HEK293 (cell line): ENCODE measurements around the gene ANKRD11.
A peak's percentile ranks its signal among the peaks of the same experiment; 100 is the strongest.

Experiments
- CTCF ChIA-PET: fragments of 350-600 bp; formaldehyde crosslinking; extraction: SDS; loops from one replicate; lab custom pipeline; 2021; ENCODE audit warnings: antibody characterized with exemption; lab: Yijun Ruan, JAX
- POLR2A ChIA-PET: fragments of 300-600 bp; formaldehyde crosslinking; extraction: SDS; loops from one replicate; lab custom pipeline; 2020; ENCODE audit warnings: antibody characterized with exemption, inconsistent platforms; lab: Yijun Ruan, JAX
- H3K27ac ChIP-seq: fragments of 200-500 bp; sonication (Bioruptor generic); 2 replicates; pipeline ENCODE4 v1.5.1; 2014; ENCODE audit warnings: low read depth, low read length, control low read depth, inconsistent platforms; ENCODE audit errors: extremely low read depth
- H3K36me3 ChIP-seq, 2 experiments: fragments of 200-500 bp in 1 of 2; sonication (Bioruptor generic) in 1 of 2; 1 replicate in 1 of 2; 2 replicates in 1 of 2; pipeline ENCODE4 v1.5.1; 2014 to 2017; ENCODE audit warnings: inconsistent platforms in 2 of 2, low read length in 2 of 2; ENCODE audit not compliant: control insufficient read depth in 2 of 2, insufficient read depth in 1 of 2
- H3K4me1 ChIP-seq: fragments of 200-500 bp; sonication (Bioruptor generic); 2 replicates; pipeline ENCODE4 v1.5.1; 2014; ENCODE audit warnings: mild to moderate bottlenecking, low read length, inconsistent platforms; ENCODE audit not compliant: control insufficient read depth, insufficient read depth
- H3K4me3 ChIP-seq: 2 replicates; pipeline ENCODE4 v1.5.1; 2011; ENCODE audit warnings: low read depth, mild to moderate bottlenecking, control low read depth, low read length, moderate library complexity
- H3K9me3 ChIP-seq: fragments of 200-500 bp; sonication (Bioruptor generic); 2 replicates; pipeline ENCODE4 v1.5.1; 2014; ENCODE audit warnings: low read depth, low read length, inconsistent platforms; ENCODE audit not compliant: control insufficient read depth, insufficient read depth
- SCRT1 ChIP-seq: fragments of 450-650 bp; formaldehyde crosslinking; IDR thresholded peaks from 2 replicates; pipeline ENCODE4 v1.5.1; 2016; ENCODE audit warnings: missing biosample characterization, missing genetic modification characterization, borderline replicate concordance
- ZBTB48 ChIP-seq: fragments of 450-650 bp; formaldehyde crosslinking; IDR thresholded peaks from 2 replicates; pipeline ENCODE4 v1.5.1; 2016; ENCODE audit warnings: missing biosample characterization, missing genetic modification characterization
- ZBTB8A ChIP-seq: fragments of 450-650 bp; formaldehyde crosslinking; IDR thresholded peaks from 2 replicates; pipeline ENCODE4 v1.5.1; 2016; ENCODE audit warnings: missing biosample characterization, missing genetic modification characterization
- ZNF157 ChIP-seq: fragments of 450-650 bp; formaldehyde crosslinking; IDR thresholded peaks from 2 replicates; pipeline ENCODE4 v1.5.1; 2016; ENCODE audit warnings: missing biosample characterization, missing genetic modification characterization
- ZNF239 ChIP-seq: fragments of 450-650 bp; formaldehyde crosslinking; IDR thresholded peaks from 2 replicates; pipeline ENCODE4 v1.5.1; 2016; ENCODE audit warnings: missing biosample characterization, missing genetic modification characterization
- ZNF266 ChIP-seq: fragments of 450-650 bp; formaldehyde crosslinking; IDR thresholded peaks from 2 replicates; pipeline ENCODE4 v1.5.1; 2016; ENCODE audit warnings: missing biosample characterization, missing genetic modification characterization, low read depth
- ZNF292 ChIP-seq: fragments of 450-650 bp; formaldehyde crosslinking; IDR thresholded peaks from 2 replicates; pipeline ENCODE4 v1.5.1; 2016; ENCODE audit warnings: low read depth, missing biosample characterization, missing genetic modification characterization, borderline replicate concordance
- ZNF302 ChIP-seq: fragments of 450-650 bp; formaldehyde crosslinking; IDR thresholded peaks from 2 replicates; pipeline ENCODE4 v1.5.1; 2016; ENCODE audit warnings: missing biosample characterization, missing genetic modification characterization, low read depth
- ZNF311 ChIP-seq: fragments of 450-650 bp; formaldehyde crosslinking; IDR thresholded peaks from 2 replicates; pipeline ENCODE4 v1.5.1; 2017; ENCODE audit warnings: missing biosample characterization, missing genetic modification characterization, borderline replicate concordance
- ZNF37A ChIP-seq: fragments of 450-650 bp; IDR thresholded peaks from 2 replicates; pipeline ENCODE4 v1.5.1; 2018; ENCODE audit warnings: missing biosample characterization, missing genetic modification characterization
- ZNF514 ChIP-seq: fragments of 450-650 bp; formaldehyde crosslinking; IDR thresholded peaks from 2 replicates; pipeline ENCODE4 v1.5.1; 2016; ENCODE audit warnings: missing biosample characterization, missing genetic modification characterization
- ZNF561 ChIP-seq: fragments of 450-650 bp; IDR thresholded peaks from 2 replicates; pipeline ENCODE4 v1.5.1; 2018; ENCODE audit warnings: missing biosample characterization, missing genetic modification characterization, borderline replicate concordance
- ZNF596 ChIP-seq: fragments of 450-650 bp; IDR thresholded peaks from 2 replicates; pipeline ENCODE4 v1.5.0; 2018; ENCODE audit warnings: missing biosample characterization, mild to moderate bottlenecking, missing genetic modification characterization, moderate library complexity
- ZNF610 ChIP-seq: fragments of 450-650 bp; formaldehyde crosslinking; IDR thresholded peaks from 2 replicates; pipeline ENCODE4 v1.5.1; 2016; ENCODE audit warnings: missing biosample characterization, missing genetic modification characterization, borderline replicate concordance
- ZNF624 ChIP-seq: fragments of 450-650 bp; formaldehyde crosslinking; IDR thresholded peaks from 2 replicates; pipeline ENCODE4 v1.5.1; 2017; ENCODE audit warnings: missing biosample characterization, missing genetic modification characterization
- ZNF701 ChIP-seq: fragments of 450-650 bp; formaldehyde crosslinking; IDR thresholded peaks from 2 replicates; pipeline ENCODE4 v1.5.1; 2016; ENCODE audit warnings: missing biosample characterization, missing genetic modification characterization
- ZNF707 ChIP-seq: fragments of 450-650 bp; formaldehyde crosslinking; IDR thresholded peaks from 2 replicates; pipeline ENCODE4 v1.5.1; 2016; ENCODE audit warnings: missing biosample characterization, missing genetic modification characterization
- ZNF791 ChIP-seq: fragments of 450-650 bp; formaldehyde crosslinking; IDR thresholded peaks from 2 replicates; pipeline ENCODE4 v1.5.1; 2016; ENCODE audit warnings: missing biosample characterization, missing genetic modification characterization
- ZNF830 ChIP-seq: fragments of 450-650 bp; IDR thresholded peaks from 2 replicates; pipeline ENCODE4 v1.5.0; 2018; ENCODE audit warnings: missing biosample characterization, missing genetic modification characterization, low read depth, mild to moderate bottlenecking, moderate library complexity
- TF ChIP-seq, protein P1 (sequence below): fragments of 450-650 bp; formaldehyde crosslinking; IDR thresholded peaks from 2 replicates; pipeline ENCODE4 v1.5.1; 2016; ENCODE audit warnings: missing biosample characterization, missing genetic modification characterization
- TF ChIP-seq, protein P2 (sequence below): fragments of 450-650 bp; formaldehyde crosslinking; conservative IDR thresholded peaks from 2 replicates; pipeline ENCODE4 v1.5.1; 2016; ENCODE audit warnings: low read depth, missing biosample characterization, missing genetic modification characterization
- TF ChIP-seq, protein P3 (sequence below): fragments of 450-650 bp; formaldehyde crosslinking; IDR thresholded peaks from 2 replicates; pipeline ENCODE4 v1.5.1; 2016; ENCODE audit warnings: missing biosample characterization, missing genetic modification characterization, borderline replicate concordance
- TF ChIP-seq, protein P4 (sequence below): fragments of 450-650 bp; formaldehyde crosslinking; IDR thresholded peaks from 2 replicates; pipeline ENCODE4 v1.5.1; 2017; ENCODE audit warnings: missing biosample characterization, missing genetic modification characterization
- TF ChIP-seq, protein P5 (sequence below): fragments of 450-650 bp; formaldehyde crosslinking; IDR thresholded peaks from 2 replicates; pipeline ENCODE4 v1.5.1; 2017; ENCODE audit warnings: missing biosample characterization, mild to moderate bottlenecking, missing genetic modification characterization, moderate library complexity

ANKRD11 gene

DNA sequence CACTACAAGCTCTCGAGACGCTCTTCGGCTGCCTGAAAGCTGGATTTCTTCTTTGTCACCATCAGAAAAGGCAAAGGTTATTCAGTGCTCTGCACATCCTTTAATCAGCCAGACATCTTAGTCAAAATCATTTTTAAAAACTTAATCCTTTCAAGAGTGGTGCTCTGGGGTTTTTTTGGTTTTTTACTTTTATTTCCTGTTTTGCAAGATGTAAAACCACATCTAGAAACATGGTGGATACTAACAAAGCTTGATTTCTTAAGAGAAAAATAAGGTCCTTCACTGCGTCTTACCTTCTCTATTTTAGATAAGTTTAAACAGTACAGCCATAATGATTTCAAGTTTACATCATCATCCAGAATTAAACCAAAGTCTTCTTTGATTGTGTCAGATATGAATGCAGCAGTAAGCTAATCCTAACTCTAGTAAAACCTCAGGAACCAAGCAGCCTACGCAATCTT, 6.3 kb downstream of the ANKRD11 start:
- Histone ChIP-seq H3K9me3 (no peaks in the 10 kb centered on the region), H3K4me1 (peaks cover 57% of the 10 kb centered on the region), H3K27ac (no peak overlapping the region), H3K36me3 (no peaks in the 10 kb centered on the region), H3K4me3 (no peak overlapping the region)
- no peak for TF ChIP-seq ZNF610 (tag by site-specific recombination)
- no peak for TF ChIP-seq SCRT1 (tag by site-specific recombination)
- TF ChIP-seq, protein P1, sequence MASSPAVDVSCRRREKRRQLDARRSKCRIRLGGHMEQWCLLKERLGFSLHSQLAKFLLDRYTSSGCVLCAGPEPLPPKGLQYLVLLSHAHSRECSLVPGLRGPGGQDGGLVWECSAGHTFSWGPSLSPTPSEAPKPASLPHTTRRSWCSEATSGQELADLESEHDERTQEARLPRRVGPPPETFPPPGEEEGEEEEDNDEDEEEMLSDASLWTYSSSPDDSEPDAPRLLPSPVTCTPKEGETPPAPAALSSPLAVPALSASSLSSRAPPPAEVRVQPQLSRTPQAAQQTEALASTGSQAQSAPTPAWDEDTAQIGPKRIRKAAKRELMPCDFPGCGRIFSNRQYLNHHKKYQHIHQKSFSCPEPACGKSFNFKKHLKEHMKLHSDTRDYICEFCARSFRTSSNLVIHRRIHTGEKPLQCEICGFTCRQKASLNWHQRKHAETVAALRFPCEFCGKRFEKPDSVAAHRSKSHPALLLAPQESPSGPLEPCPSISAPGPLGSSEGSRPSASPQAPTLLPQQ = no peak
- no peak for TF ChIP-seq ZNF624 (tag by site-specific recombination)
- TF ChIP-seq ZNF292 (tag by site-specific recombination) = no peak
- TF ChIP-seq ZNF311 (tag by site-specific recombination) = no peak
- TF ChIP-seq ZNF596 (tag by site-specific recombination) = no peak
- TF ChIP-seq ZNF561 (tag by site-specific recombination) = no peak
- no peak for TF ChIP-seq ZNF302 (tag by site-specific recombination)
- no peak for TF ChIP-seq ZNF239 (tag by site-specific recombination)
- TF ChIP-seq ZNF701 (tag by site-specific recombination) = no peak
- no peak for TF ChIP-seq ZNF37A (tag by site-specific recombination)
- TF ChIP-seq ZNF157 = no peak
- TF ChIP-seq ZNF707 = no peak
- TF ChIP-seq ZBTB48 (tag by site-specific recombination) = no peak
- no peak for TF ChIP-seq ZNF830
- TF ChIP-seq ZNF791 = no peak
- TF ChIP-seq, protein P2, sequence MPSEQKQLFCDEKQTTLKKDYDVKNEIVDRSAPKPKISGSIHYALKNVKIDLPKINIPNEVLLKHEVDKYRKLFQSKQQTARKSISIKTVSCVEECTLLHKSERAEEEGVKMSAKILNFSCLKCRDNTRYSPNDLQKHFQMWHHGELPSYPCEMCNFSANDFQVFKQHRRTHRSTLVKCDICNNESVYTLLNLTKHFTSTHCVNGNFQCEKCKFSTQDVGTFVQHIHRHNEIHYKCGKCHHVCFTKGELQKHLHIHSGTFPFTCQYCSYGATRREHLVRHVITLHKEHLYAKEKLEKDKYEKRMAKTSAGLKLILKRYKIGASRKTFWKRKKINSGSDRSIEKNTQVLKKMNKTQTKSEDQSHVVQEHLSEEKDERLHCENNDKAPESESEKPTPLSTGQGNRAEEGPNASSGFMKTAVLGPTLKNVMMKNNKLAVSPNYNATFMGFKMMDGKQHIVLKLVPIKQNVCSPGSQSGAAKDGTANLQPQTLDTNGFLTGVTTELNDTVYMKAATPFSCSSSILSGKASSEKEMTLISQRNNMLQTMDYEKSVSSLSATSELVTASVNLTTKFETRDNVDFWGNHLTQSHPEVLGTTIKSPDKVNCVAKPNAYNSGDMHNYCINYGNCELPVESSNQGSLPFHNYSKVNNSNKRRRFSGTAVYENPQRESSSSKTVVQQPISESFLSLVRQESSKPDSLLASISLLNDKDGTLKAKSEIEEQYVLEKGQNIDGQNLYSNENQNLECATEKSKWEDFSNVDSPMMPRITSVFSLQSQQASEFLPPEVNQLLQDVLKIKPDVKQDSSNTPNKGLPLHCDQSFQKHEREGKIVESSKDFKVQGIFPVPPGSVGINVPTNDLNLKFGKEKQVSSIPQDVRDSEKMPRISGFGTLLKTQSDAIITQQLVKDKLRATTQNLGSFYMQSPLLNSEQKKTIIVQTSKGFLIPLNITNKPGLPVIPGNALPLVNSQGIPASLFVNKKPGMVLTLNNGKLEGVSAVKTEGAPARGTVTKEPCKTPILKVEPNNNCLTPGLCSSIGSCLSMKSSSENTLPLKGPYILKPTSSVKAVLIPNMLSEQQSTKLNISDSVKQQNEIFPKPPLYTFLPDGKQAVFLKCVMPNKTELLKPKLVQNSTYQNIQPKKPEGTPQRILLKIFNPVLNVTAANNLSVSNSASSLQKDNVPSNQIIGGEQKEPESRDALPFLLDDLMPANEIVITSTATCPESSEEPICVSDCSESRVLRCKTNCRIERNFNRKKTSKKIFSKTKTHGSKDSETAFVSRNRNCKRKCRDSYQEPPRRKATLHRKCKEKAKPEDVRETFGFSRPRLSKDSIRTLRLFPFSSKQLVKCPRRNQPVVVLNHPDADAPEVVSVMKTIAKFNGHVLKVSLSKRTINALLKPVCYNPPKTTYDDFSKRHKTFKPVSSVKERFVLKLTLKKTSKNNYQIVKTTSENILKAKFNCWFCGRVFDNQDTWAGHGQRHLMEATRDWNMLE (tag by site-specific recombination) = no peak
- CTCF ChIA-PET = interaction anchor here (0.6 kb wide), 2 partner anchors 25 to 174 kb away, joined by 3 read pairs; no protein-coding TSS in a partner anchor
- POLR2A ChIA-PET = interaction anchor here (2.0 kb wide), 1 partner anchor 25 kb away, joined by 6 read pairs; the partner anchor contains the start of gene SPG7

DNA sequence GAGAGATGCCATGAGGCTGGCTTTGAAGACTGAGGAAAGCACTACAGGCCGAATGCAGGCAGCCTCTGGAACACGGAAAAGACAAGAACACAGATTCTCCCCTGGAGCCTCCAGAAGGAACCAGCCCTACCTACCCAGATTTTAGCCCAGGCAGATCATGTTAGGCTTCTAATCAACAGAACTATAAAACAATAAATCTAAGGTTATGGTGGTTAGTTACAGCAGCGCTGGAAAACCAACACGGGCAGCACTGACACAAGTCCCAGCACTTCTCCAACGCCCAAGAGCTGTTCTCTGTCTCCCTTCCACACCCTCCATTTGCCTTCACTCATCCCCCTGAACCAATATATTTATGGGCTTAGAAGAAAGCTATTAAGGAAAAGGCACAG, 7.5 kb downstream of the ANKRD11 start:
- Histone ChIP-seq H3K4me1 (peaks cover 54% of the 10 kb centered on the region), H3K4me3 (no peak overlapping the region), H3K36me3 (no peaks in the 10 kb centered on the region), H3K9me3 (no peaks in the 10 kb centered on the region), H3K27ac (no peak overlapping the region; the same call in 1 of the 2 replicates)
- POLR2A ChIA-PET = interaction anchor here (0.5 kb wide), 1 partner anchor 93 kb away, joined by 4 read pairs; no protein-coding TSS in a partner anchor
- CTCF ChIA-PET = no interaction called here
- TF ChIP-seq, protein P3, sequence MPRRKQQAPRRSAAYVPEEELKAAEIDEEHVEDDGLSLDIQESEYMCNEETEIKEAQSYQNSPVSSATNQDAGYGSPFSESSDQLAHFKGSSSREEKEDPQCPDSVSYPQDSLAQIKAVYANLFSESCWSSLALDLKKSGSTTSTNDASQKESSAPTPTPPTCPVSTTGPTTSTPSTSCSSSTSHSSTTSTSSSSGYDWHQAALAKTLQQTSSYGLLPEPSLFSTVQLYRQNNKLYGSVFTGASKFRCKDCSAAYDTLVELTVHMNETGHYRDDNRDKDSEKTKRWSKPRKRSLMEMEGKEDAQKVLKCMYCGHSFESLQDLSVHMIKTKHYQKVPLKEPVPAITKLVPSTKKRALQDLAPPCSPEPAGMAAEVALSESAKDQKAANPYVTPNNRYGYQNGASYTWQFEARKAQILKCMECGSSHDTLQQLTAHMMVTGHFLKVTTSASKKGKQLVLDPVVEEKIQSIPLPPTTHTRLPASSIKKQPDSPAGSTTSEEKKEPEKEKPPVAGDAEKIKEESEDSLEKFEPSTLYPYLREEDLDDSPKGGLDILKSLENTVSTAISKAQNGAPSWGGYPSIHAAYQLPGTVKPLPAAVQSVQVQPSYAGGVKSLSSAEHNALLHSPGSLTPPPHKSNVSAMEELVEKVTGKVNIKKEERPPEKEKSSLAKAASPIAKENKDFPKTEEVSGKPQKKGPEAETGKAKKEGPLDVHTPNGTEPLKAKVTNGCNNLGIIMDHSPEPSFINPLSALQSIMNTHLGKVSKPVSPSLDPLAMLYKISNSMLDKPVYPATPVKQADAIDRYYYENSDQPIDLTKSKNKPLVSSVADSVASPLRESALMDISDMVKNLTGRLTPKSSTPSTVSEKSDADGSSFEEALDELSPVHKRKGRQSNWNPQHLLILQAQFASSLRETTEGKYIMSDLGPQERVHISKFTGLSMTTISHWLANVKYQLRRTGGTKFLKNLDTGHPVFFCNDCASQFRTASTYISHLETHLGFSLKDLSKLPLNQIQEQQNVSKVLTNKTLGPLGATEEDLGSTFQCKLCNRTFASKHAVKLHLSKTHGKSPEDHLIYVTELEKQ (tag by site-specific recombination) = no peak
- no peak for TF ChIP-seq ZNF514 (tag by site-specific recombination)
- TF ChIP-seq ZBTB8A = 0 out of 2 replicates have a peak, but pooled peaks have one; percentile 23
- TF ChIP-seq, protein P4, sequence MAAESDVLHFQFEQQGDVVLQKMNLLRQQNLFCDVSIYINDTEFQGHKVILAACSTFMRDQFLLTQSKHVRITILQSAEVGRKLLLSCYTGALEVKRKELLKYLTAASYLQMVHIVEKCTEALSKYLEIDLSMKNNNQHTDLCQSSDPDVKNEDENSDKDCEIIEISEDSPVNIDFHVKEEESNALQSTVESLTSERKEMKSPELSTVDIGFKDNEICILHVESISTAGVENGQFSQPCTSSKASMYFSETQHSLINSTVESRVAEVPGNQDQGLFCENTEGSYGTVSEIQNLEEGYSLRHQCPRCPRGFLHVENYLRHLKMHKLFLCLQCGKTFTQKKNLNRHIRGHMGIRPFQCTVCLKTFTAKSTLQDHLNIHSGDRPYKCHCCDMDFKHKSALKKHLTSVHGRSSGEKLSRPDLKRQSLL (tag by site-specific recombination) = 0 out of 2 replicates have a peak, but pooled peaks have one; percentile 1
- TF ChIP-seq ZNF266 (tag by site-specific recombination) = no peak
- TF ChIP-seq, protein P5, sequence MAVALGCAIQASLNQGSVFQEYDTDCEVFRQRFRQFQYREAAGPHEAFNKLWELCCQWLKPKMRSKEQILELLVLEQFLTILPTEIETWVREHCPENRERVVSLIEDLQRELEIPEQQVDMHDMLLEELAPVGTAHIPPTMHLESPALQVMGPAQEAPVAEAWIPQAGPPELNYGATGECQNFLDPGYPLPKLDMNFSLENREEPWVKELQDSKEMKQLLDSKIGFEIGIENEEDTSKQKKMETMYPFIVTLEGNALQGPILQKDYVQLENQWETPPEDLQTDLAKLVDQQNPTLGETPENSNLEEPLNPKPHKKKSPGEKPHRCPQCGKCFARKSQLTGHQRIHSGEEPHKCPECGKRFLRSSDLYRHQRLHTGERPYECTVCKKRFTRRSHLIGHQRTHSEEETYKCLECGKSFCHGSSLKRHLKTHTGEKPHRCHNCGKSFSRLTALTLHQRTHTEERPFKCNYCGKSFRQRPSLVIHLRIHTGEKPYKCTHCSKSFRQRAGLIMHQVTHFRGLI (tag by site-specific recombination) = peak; percentile 49; the same call in 1 of the 2 replicates
